Stimulated activated CD4-positive, alpha-beta T cell treated with anti-CD3 and anti-CD28 coated beads, Interleukin-15, amount 100 ng/mL, for 1 hour (primary cell): ENCODE results near the gene TRPC5OS.

Source experiments
- DNase-seq, 2 donors: peaks; one replicate each; pipeline ENCODE4 v3.0.0-alpha.2; 2020; ENCODE audit warnings: low read depth in 1 of 2, low spot score in 1 of 2

Gene TRPC5OS

GRCh38 chrX:111875881-111876280, at the start of gene TRPC5OS:
TRPC5OS (plus strand) TSS chrX:111876181; CDS start chrX:111901850, 25,669 bp downstream.
- no peak for DNase-seq

DNA sequence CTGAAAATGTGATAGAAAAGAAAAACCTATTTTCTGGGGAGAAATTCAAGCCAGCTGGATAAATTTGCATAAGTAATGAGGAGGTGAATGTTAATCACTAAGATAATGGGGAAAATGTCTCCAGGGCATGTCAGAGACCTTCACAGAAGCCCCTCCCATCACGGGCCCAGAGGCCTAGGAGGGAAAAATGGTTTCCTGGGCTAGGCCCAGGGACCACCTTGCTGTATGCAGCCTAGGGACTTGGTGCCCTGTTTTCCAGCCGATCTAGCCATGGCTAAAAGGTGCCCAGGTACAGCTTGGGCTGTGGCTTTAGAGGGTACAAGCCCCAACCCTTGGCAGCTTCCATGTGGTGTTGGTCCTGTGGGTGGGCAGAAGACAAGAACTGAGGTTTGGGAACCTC, 46.6 kb upstream of the TRPC5OS start:
- no peak for DNase-seq

DNA sequence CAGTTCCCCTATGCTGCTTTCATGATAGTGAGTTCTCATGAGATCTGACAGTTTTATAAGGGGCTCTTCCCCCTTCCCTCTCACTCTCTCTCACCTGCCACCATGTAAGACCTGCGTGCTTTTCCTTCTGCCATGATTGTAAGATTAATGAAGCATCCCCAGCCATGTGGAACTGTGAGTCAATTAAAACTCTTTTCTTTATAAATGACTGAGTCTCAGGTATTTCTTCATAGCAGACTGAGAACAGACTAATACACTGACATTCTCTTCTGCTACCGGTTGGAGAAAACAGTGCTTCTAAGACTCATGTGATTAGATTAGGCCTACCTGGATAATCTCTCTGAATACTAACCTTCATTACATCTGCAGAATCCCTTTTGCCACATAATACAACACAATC, 45.4 kb upstream of the TRPC5OS start:
- DNase-seq = no peak

DNA sequence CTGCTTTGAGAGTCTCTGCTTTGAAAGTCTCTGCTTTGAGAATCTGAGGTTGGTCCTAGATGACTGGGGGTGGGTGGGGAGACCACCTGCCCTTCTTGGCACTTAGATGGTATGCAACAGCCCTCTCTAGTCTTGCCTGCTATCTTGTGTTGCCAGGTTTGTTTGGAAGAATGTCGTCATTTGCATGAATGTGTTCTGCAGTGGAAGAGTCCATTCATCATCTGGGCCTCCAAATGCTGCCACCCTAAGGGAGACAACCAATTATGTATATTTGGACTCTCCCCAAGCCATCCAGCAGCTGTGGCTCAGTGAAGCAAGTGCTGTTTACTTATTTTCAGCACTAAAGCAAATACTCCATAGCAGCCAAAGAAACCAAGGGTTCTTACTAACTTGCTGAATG, 44.6 kb upstream of the TRPC5OS start:
- no peak for DNase-seq

DNA sequence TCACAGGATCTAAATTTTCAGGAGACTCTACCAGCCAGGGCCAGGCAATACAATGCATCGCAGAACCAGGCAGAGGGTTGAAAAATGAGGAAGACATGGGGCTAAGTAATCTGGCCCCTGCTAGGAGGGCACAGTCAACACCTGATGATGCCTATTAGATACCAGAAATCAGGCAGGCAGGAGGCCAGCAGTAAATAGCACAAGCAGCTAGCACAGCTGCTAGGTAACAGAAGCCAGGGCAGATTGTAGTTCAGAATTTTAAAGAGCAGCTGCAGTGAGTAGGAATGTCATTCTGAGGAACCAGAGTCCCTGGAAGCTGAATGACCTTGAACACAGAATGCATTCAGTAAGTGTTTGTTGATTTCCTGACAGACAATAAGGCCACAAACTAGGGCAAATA, 38.8 kb upstream of the TRPC5OS start:
- no peak for DNase-seq

- no peak for DNase-seq
Measured at GRCh38 chrX:111847491-111848133, 28.4 kb upstream of the TRPC5OS start.

DNA sequence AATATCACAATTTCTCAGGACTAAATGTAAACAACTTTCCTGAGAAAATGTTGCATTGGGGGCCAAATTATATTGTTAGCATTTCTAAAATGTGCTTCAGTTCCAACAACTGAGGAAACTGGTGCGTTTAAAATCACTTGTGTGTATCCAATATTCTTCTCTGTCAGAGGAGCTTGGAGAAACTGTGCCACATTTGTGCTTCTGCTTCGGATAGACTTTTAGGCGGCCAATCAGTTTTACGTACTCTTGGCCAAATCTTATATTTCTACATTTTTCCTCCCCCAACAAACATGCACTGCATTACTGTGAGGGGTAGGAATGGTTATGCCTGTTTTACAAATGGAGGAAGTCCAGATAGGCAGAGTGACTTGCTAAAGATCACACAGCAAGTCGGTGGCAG, 27.4 kb upstream of the TRPC5OS start:
- DNase-seq = no peak

- no peak for DNase-seq
Measured at GRCh38 chrX:111850975-111851374, 25.0 kb upstream of the TRPC5OS start.

GRCh38 chrX:111854556-111855490, 21.2 kb upstream of the TRPC5OS start:
- DNase-seq = no peak

DNA sequence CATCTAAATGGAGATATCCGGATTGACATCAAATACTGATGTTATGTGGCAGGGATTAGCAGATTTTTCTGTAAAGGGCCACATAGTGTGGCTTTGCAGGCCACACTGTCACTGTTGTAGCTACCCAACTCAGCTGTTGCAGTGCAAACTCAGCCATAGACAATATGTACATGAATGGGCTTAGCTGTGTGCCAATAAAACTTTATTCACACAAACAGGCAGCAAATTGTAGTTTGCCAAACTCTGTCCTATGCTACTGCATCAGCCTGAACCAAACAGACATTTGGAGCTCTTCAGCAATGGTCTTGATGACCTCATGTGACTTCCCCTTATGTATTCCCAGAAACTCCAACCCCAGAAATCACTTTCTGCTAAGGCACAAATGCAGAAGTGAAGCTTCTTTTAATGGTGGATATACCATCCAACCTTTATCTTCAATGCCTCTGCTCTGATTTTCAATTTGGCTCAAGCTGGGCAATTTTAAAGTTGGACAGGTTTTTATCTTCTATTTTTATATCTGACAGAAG, 18.4 kb upstream of the TRPC5OS start:
- no peak for DNase-seq

DNA sequence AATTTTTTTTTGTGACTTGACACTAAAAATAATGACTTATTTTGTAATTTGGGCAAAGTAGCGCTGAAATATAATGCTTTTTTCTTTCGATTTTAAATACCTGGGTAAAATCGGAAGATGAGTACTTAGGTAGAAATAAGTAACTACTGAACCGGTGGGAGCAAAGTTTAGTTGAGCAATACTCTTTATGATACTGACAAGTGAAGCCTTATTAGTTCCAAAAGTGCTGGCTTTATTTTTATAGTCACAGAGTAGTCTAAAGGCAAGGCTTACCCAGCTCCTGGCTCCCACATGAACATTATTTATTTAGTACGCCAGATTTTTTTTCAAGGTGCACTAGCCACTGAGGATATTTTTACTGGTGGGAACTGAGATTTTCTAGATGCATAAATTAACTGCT, 14.4 kb upstream of the TRPC5OS start:
- no peak for DNase-seq

DNA sequence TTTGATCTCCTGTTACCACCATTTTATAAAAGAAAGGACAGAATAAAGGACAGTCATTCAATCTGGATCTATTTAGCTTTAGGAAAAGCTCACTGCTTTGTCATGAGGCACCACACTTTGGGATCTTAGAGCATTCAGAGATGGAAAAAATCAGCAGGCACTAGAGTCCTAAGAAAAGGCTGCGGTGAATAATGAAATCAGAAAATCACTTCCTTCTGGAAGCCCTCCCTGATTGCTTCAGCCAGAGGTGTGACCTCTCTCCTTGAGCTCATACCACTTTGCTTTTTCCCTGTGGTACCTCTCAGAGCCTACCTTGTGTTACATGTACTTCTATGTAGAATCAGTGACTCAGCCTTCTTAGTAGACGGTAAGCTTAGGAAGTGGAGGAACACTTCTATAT, 8.7 kb upstream of the TRPC5OS start:
- DNase-seq = no peak

DNA sequence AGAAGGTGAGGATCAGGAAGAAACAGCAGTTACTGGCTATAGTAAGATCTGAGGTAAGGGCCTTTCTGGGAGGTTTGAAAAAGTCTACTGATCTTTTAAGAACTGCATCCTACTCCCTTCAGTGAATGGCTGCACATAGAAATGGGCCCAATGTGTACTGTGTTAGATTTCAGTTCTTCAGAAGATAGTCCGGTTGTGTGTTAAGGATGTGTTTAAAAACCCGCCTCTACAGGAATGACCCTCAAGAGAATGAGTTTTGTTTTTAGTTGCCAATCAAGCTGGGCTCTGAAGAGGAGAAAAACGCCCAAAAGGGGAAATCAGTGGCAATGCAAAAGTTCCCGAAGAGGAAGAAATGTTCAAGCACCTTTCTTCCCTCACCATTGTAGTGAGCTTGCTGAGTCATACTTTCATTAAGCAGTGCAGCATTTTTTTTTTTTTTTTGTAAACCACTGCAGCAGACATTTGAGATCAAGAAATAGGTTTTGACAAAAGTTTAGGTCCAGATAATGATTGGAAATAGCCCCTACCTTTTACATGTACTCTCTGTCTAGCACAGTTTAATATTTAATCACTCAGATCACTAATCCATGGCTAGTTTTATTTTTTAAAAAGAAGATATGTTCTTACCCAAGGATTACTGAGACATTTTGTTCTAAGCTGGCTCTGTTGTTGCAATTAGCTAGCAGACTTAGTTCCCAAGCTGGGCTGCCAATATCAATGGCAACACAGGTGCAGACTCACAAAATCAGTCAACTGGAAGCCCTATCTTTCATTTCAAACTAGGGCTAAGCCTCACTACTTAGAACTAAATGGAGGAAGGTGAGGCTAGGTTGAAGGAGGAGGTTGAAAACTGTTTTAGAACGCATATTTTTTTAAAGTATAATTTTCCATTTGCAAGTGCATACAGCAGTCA, 7.0 kb upstream of the TRPC5OS start:
- no peak for DNase-seq

- DNase-seq = no peak
Measured at GRCh38 chrX:111869639-111870034, 6.3 kb upstream of the TRPC5OS start.

GRCh38 chrX:111874241-111874640, 1.7 kb upstream of the TRPC5OS start:
- no peak for DNase-seq

GRCh38 chrX:111876646-111877045, 665 bp downstream of the TRPC5OS start:
- no peak for DNase-seq

- no peak for DNase-seq
Measured at GRCh38 chrX:111877681-111878080, 1.7 kb downstream of the TRPC5OS start.

- no peak for DNase-seq
Measured at GRCh38 chrX:111880735-111881134, 4.8 kb downstream of the TRPC5OS start.

- DNase-seq = no peak
Measured at GRCh38 chrX:111881715-111882114, 5.7 kb downstream of the TRPC5OS start.

GRCh38 chrX:111886678-111887077, 10.7 kb downstream of the TRPC5OS start:
- no peak for DNase-seq

DNA sequence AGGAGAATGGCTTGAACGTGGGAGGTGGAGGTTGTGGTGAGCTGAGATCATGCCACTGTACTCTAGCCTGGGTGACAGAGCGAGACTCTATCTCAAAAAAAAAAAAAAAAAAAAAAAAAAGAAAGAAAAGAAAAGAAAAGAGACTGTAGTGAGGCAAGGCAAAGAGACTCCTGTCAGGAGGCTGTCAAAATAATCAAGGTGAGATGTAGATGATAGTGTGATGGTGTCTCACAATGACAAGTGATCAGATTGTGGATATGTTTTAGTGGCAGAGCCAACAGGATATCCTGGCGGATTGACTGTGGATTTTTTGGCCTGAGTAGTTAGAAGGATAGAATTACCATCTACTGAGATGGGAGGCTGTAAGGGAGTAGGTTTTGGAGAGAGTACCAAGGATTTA, 12.6 kb downstream of the TRPC5OS start:
- DNase-seq = no peak
